IPS-11a (cell line): ENCODE measurements around the gene UCK1.

Experiments
- H3K4me3 ChIP-seq: one replicate; pipeline ENCODE4 v1.5.1; 2013; ENCODE audit warnings: low read depth, low read length, control low read depth

Gene UCK1

GRCh38 chr9:131499254-131499767, 31.8 kb downstream of the UCK1 start:
- H3K4me3 ChIP-seq = no peak overlapping the region

- no peak overlapping the region for H3K4me3 ChIP-seq
Observed at GRCh38 chr9:131496844-131497405, 34.1 kb downstream of the UCK1 start.

GRCh38 chr9:131495785-131496184, 35.3 kb downstream of the UCK1 start:
- H3K4me3 ChIP-seq = no peak overlapping the region

- no peak overlapping the region for H3K4me3 ChIP-seq
Observed at GRCh38 chr9:131494296-131494870, 36.7 kb downstream of the UCK1 start.

GRCh38 chr9:131492070-131492469, 39.0 kb downstream of the UCK1 start:
- no peak overlapping the region for H3K4me3 ChIP-seq

GRCh38 chr9:131491001-131491710, 39.9 kb downstream of the UCK1 start:
- no peak overlapping the region for H3K4me3 ChIP-seq

- H3K4me3 ChIP-seq = no peak overlapping the region
Observed at GRCh38 chr9:131490514-131490913, 40.5 kb downstream of the UCK1 start.

- H3K4me3 ChIP-seq = no peak overlapping the region
Observed at GRCh38 chr9:131487621-131488031, 43.4 kb downstream of the UCK1 start.

- H3K4me3 ChIP-seq = no peak overlapping the region
Observed at GRCh38 chr9:131487001-131487400, 44.1 kb downstream of the UCK1 start.

- no peak overlapping the region for H3K4me3 ChIP-seq
Observed at GRCh38 chr9:131485728-131486422, 45.2 kb downstream of the UCK1 start.

GRCh38 chr9:131485206-131485605, 45.9 kb downstream of the UCK1 start:
- H3K4me3 ChIP-seq = no peak overlapping the region

- H3K4me3 ChIP-seq = no peak overlapping the region
Observed at GRCh38 chr9:131484560-131485185, 46.4 kb downstream of the UCK1 start.

- no peak overlapping the region for H3K4me3 ChIP-seq
Observed at GRCh38 chr9:131484051-131484445, 47.0 kb downstream of the UCK1 start.

GRCh38 chr9:131483319-131484050, 47.6 kb downstream of the UCK1 start:
- H3K4me3 ChIP-seq = no peak overlapping the region

GRCh38 chr9:131482343-131483006, 48.6 kb downstream of the UCK1 start:
- no peak overlapping the region for H3K4me3 ChIP-seq

GRCh38 chr9:131481441-131482342, 49.4 kb downstream of the UCK1 start:
- H3K4me3 ChIP-seq = no peak overlapping the region

- H3K4me3 ChIP-seq = no peak overlapping the region
Observed at GRCh38 chr9:131480258-131480657, 50.8 kb downstream of the UCK1 start.

- H3K4me3 ChIP-seq = no peak overlapping the region
Observed at GRCh38 chr9:131478911-131479310, 52.2 kb downstream of the UCK1 start.

- H3K4me3 ChIP-seq = no peak overlapping the region
Observed at GRCh38 chr9:131478421-131478868, 52.6 kb downstream of the UCK1 start.
